Dedifferentiated amniotic fluid mesenchymal stem cell (primary cell): ENCODE data around the gene SNX14.

Experiments
- DNase-seq: peaks from one replicate; pipeline ENCODE4 v3.0.0-alpha.2; 2016; ENCODE audit errors: extremely low spot score

Gene SNX14

DNA sequence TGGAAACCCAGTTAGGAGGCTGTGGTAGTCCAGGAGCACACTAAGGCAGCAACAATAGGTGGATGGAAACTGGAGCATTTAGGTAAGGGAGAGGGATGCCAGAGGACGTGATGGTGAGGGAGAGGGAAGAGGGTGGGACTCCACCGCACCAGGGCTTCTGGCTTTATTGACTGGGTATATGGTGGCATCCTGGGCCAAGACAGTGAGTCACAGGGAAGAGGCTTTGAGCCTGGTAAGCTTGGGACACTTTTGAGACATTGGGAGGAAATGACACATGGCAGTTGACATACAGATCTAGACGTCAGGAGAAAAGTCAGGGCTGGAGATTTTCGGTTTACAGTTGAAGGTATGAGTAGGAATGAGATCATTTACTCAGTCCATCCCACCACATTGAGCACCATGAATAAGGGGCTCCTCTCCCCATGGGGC lies 128.9 kb downstream of the SNX14 start:
- peak; percentile 54 for DNase-seq

GRCh38 chr6:85464260-85464644 lies 129.4 kb downstream of the SNX14 start:
- DNase-seq = peak; percentile 97

- no peak for DNase-seq
These were observed 129.9 kb downstream of the SNX14 start for GRCh38 chr6:85463621-85464259.

- DNase-seq = no peak
These were observed 131.0 kb downstream of the SNX14 start for GRCh38 chr6:85462673-85463072.

- no peak for DNase-seq
These were observed 131.9 kb downstream of the SNX14 start for GRCh38 chr6:85461798-85462170.

DNA sequence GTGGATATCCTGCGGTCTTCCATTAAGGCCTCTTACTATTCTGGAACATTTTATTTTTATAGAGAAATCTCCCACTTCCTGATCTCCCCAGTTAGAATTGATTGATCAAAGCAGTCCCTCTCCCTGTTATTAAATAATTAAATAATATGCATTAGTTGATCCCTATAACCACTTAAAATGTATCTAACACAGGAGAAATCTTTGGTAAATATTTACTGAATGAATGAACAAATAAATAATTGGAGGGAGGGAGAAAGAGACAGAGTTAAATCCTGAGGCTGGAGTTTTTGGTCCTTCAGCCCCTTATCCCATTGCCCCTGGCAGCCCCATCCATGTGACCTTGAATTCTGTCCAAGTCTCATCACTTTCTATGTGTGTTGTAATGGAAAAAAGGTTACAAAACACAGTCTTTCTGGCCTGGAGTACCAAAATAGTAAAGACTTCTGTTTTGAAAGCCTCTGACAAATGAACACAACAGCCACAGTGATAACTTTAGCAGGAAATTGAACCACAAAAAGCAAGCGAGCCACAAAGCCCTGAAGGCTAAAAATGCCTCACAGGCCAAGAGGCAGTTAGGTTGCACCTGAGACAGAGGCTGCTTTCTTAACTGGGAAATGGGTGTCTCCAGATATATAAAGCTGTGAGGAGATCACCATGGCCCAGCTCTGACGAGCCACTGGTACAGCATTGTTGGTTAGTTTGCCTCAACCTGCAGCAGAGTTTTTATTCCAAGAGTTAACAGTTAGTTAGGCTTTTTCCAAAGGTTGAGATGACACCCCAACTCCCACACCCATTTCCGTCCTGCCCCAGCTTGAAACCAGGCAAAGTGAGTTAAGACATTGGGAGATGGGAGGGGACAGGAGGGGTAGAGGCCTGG lies 132.5 kb downstream of the SNX14 start:
- DNase-seq = no peak

DNA sequence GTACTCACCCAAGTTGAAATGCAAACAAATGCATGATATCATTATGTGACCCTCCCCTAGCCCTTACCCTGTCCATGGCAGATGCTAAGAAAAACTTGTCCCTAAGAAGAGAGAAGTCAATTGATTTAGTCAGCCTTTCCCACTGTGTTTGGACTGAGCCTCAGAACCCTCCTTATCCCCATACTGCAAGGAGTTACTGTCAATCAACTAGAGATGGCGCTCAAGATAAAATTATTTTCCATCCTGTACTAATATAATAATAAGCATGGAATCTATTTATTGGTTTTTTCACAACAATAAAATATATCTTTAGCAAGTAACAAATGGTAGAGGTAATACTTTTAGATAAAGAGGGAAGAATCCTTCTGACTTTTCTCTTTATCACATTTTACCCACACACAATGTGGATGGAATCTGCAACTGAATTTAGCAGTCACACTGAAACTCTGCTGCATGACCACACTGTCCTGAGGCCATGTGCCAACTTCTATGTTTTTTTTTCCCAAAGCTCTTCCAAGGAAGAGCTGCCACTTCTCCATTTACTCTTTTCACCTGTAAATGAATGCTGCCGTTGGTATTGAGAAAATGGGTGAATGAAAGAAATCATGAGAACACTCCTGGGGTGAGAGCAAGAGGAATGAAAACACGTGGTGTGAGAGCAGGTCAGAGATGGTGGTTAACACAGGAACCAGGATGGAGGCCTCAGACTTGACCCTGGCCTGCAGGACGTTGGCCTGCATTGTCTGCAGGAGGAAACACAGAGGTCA lies 133.3 kb downstream of the SNX14 start:
- DNase-seq = no peak

GRCh38 chr6:85459224-85459901 lies 134.3 kb downstream of the SNX14 start:
- DNase-seq = peak; percentile 75

DNA sequence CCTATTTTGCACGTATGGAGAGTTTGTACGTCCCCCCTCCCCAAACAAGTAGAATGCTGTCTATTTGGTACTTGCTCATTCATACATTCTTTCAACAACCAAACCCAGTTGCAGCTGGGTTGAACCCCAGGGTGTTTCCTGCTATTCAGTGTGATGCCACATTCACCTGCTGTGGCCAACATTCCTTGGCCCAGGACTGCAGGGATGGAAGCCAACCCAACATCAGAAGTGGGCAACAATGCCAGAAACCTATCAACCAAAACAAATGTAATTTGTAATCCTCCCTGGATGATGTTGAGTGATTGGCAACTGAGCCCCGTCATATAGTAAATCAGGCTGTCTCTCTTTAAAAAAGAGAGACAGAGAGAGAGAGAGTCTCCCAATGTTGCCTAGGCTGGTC lies 134.9 kb downstream of the SNX14 start:
- no peak for DNase-seq

DNA sequence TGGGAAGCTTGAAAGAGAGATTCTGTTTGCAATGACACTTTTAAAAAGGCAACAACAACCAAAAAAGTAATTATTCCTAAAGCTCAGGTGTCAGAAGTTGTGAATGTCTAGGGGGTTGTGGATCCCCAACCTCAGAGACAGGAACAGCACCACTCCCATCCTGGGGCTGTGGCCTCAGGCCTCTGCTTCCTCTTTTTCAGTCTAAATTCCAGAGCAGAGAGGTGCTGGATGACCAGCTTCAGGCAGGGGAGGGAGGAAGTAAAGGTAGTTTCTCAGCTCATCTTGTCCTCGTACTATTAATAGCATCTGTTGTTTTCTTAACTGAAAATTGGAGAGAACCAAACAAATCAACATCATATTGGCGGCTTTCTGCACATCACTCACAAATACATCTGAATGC lies 135.5 kb downstream of the SNX14 start:
- no peak for DNase-seq

GRCh38 chr6:85456782-85457181 lies 136.9 kb downstream of the SNX14 start:
- DNase-seq = no peak
